Measurements from ENCODE around the gene ZNF37A. TPM values are rescaled to one million over a fixed set of nuclear protein-coding genes. Genes with fewer than 3 reads are reported as not detected.

Gene ZNF37A
- total RNA-seq, 3 donors from 2014 or later (not counting 1 experiment from before 2014, with no cell fraction given): 11.3 to 22.2 (median 19.5) TPM

DNA sequence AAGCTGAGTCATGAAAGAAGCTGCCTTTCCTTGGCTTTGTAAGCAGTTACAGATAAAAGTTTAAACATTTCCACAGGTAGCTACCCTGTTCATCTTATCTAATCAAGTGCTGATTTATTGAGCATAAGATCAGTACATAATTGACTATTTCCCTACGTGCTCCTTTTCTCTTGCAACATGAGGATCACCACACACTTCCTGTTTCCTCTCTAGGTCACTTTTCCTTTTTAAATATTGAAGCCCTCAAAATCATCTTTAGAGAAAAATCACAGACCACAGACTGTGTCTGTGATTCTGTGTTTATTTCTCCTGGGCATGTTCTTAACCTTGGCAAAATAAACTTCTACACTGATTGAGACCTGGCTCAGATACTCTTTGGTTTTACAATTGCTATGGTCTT, 69.5 kb downstream of the ZNF37A start:
- intact Hi-C loops (cut with micrococcal nuclease): no loop called here
- H3K4me1 ChIP-seq (ENCODE audit: control insufficient read depth, insufficient read depth, low read length): no peaks in the 10 kb centered on the region
- DNase-seq (no peak), ATAC-seq (no peak)
- H3K36me3 ChIP-seq (ENCODE audit: control insufficient read depth, insufficient read depth, low read length): no peaks in the 10 kb centered on the region
- no peak overlapping the region for H3K27ac Mint-ChIP-seq
- no peak overlapping the region for H3K4me3 Mint-ChIP-seq
- H3K9me3 ChIP-seq (ENCODE audit: control insufficient read depth, insufficient read depth, low read length): peaks cover 12% of the 10 kb centered on the region
- H3K27me3 ChIP-seq (ENCODE audit: control insufficient read depth, insufficient read depth, low read length): no peaks in the 10 kb centered on the region
- 10% methylated on average over 1 of the region's 1 CpG for WGBS (ENCODE audit: insufficient coverage)
- peaks cover 6 to 17% of the 10 kb centered on the region in 2 donors for H3K9me3 Mint-ChIP-seq
- H3K4me1 Mint-ChIP-seq: no peaks in the 10 kb centered on the region
- no peak overlapping the region for H3K4me3 ChIP-seq (ENCODE audit: low read length)
- H3K27me3 Mint-ChIP-seq (ENCODE audit: low read depth in 2 of 2): no peaks in the 10 kb centered on the region
- H3K27ac ChIP-seq (ENCODE audit: low read length): no peak overlapping the region
- TF ChIP-seq, protein P1, sequence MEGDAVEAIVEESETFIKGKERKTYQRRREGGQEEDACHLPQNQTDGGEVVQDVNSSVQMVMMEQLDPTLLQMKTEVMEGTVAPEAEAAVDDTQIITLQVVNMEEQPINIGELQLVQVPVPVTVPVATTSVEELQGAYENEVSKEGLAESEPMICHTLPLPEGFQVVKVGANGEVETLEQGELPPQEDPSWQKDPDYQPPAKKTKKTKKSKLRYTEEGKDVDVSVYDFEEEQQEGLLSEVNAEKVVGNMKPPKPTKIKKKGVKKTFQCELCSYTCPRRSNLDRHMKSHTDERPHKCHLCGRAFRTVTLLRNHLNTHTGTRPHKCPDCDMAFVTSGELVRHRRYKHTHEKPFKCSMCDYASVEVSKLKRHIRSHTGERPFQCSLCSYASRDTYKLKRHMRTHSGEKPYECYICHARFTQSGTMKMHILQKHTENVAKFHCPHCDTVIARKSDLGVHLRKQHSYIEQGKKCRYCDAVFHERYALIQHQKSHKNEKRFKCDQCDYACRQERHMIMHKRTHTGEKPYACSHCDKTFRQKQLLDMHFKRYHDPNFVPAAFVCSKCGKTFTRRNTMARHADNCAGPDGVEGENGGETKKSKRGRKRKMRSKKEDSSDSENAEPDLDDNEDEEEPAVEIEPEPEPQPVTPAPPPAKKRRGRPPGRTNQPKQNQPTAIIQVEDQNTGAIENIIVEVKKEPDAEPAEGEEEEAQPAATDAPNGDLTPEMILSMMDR (IDR thresholded peaks at IDR 0.05): no peak
- H3K36me3 Mint-ChIP-seq: peaks cover 7% of the 10 kb centered on the region

DNA sequence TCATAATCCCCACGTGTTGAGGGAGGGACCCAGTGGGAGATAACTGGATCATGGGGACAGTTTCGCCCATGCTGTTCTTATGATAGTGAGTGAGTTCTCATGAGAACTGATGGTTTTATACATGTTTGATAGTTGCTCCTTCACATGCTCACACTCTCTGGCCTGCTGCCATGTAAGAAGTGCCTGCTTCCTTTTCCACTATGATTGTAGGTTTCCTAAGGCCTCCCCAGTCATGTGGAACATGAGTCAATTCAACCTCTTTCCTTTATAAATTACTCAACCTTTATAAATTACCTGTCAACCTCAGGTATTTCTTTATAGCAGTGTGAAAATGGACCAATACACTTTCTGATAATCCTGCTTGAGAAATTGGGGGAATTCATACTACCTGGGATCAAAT, 80.2 kb downstream of the ZNF37A start:
- DNase-seq (no peak), ATAC-seq (no peak)
- intact Hi-C loops (cut with micrococcal nuclease): no loop called here
- Mint-ChIP-seq H3K9me3 (peaks cover 8 to 10% of the 10 kb centered on the region in 2 donors), H3K4me3 (no peak overlapping the region), H3K27me3 (ENCODE audit: low read depth in 2 of 2) (no peaks in the 10 kb centered on the region), H3K27ac (no peak overlapping the region), H3K4me1 (no peaks in the 10 kb centered on the region), H3K36me3 (peaks cover 7% of the 10 kb centered on the region)
- H3K27me3 ChIP-seq (ENCODE audit: control insufficient read depth, insufficient read depth, low read length): no peaks in the 10 kb centered on the region
- no peak overlapping the region for H3K4me3 ChIP-seq (ENCODE audit: low read length)
- 40% methylated on average over 2 of the region's 2 CpGs for WGBS (ENCODE audit: insufficient coverage)
- no peak overlapping the region for H3K27ac ChIP-seq (ENCODE audit: low read length)
- TF ChIP-seq, protein P1 (IDR thresholded peaks at IDR 0.05): no peak
- H3K36me3 ChIP-seq (ENCODE audit: control insufficient read depth, insufficient read depth, low read length): no peaks in the 10 kb centered on the region
- H3K4me1 ChIP-seq (ENCODE audit: control insufficient read depth, insufficient read depth, low read length): no peaks in the 10 kb centered on the region
- peaks cover 3% of the 10 kb centered on the region for H3K9me3 ChIP-seq (ENCODE audit: control insufficient read depth, insufficient read depth, low read length)

DNA sequence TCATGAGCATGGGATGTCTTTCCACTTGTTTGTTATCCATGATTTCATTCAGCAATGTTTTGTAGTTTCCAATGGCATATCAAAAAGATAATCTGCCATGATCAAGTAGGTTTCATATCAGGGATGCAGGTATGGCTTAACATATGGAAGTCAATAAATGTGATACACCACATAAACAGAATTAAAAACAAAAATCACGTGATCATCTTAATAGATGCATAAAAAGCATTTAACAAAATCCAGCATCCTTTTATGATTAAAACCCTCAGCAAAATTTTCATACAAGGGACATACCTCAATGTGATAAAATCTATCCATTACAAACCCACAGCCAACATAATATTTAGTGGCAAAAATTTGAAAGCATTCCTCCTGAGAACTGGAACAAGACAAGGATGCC, 90.3 kb downstream of the ZNF37A start:
- intact Hi-C loops (cut with micrococcal nuclease): no loop called here
- WGBS (ENCODE audit: insufficient coverage): 20% methylated on average over 1 of the region's 1 CpG
- H3K27ac ChIP-seq (ENCODE audit: low read length): no peak overlapping the region
- no peak overlapping the region for H3K27ac Mint-ChIP-seq
- H3K4me1 ChIP-seq (ENCODE audit: control insufficient read depth, insufficient read depth, low read length): no peaks in the 10 kb centered on the region
- no peak overlapping the region for H3K4me3 ChIP-seq (ENCODE audit: low read length)
- no peaks in the 10 kb centered on the region for H3K4me1 Mint-ChIP-seq
- no peaks in the 10 kb centered on the region for H3K27me3 ChIP-seq (ENCODE audit: control insufficient read depth, insufficient read depth, low read length)
- H3K36me3 Mint-ChIP-seq: peaks cover 11% of the 10 kb centered on the region
- H3K4me3 Mint-ChIP-seq: no peak overlapping the region
- TF ChIP-seq, protein P1 (IDR thresholded peaks at IDR 0.05): no peak
- DNase-seq: no peak
- no peak for ATAC-seq
- peaks cover 12 to 21% of the 10 kb centered on the region in 2 donors for H3K9me3 Mint-ChIP-seq
- no peaks in the 10 kb centered on the region for H3K36me3 ChIP-seq (ENCODE audit: control insufficient read depth, insufficient read depth, low read length)
- no peaks in the 10 kb centered on the region for H3K27me3 Mint-ChIP-seq (ENCODE audit: low read depth in 2 of 2)
- H3K9me3 ChIP-seq (ENCODE audit: control insufficient read depth, insufficient read depth, low read length): peaks cover 3% of the 10 kb centered on the region

Other genes with a start within 250 kb of the ZNF37A start
- 1 to 10 TPM; 2.8 to 6.3 (median 5.1) TPM for gene ZNF248, start 236.7 kb upstream of the ZNF37A start, total RNA-seq
- 10 to 100 TPM in 1 of 3 donors, 1 to 10 TPM in 2; 7.8 to 11.1 (median 8.8) TPM for gene ZNF25, start 117.7 kb upstream of the ZNF37A start, total RNA-seq
- 10 to 100 TPM; 31.2 to 44.7 (median 34.1) TPM for gene ZNF33A, start 83.7 kb upstream of the ZNF37A start, total RNA-seq

All from natural killer cell (primary cell).